PC-3 (cell line): ENCODE data around the gene CPLX4.

Experiments used
- EZH2 ChIP-seq: fragments of 300-600 bp; sonication (generic); IDR thresholded peaks from one replicate; pipeline ENCODE4 v1.6.1; 2017; ENCODE audit warnings: antibody characterized with exemption, mild to moderate bottlenecking, low read length; ENCODE audit not compliant: unreplicated experiment
- TF ChIP-seq, protein P1 (sequence below): fragments of 300-600 bp; sonication (generic); conservative IDR thresholded peaks from 2 replicates; pipeline ENCODE4 v1.5.1; 2017; ENCODE audit warnings: antibody characterized with exemption, low read depth, mild to moderate bottlenecking, low read length

GRCh38 chr18:59303656-59304195 lies 14.7 kb downstream of the CPLX4 start:
- TF ChIP-seq, protein P1, sequence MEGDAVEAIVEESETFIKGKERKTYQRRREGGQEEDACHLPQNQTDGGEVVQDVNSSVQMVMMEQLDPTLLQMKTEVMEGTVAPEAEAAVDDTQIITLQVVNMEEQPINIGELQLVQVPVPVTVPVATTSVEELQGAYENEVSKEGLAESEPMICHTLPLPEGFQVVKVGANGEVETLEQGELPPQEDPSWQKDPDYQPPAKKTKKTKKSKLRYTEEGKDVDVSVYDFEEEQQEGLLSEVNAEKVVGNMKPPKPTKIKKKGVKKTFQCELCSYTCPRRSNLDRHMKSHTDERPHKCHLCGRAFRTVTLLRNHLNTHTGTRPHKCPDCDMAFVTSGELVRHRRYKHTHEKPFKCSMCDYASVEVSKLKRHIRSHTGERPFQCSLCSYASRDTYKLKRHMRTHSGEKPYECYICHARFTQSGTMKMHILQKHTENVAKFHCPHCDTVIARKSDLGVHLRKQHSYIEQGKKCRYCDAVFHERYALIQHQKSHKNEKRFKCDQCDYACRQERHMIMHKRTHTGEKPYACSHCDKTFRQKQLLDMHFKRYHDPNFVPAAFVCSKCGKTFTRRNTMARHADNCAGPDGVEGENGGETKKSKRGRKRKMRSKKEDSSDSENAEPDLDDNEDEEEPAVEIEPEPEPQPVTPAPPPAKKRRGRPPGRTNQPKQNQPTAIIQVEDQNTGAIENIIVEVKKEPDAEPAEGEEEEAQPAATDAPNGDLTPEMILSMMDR: no peak
- TF ChIP-seq EZH2: no peak
